ENCODE results near the gene SRF.
"Not testable (repeated sequence)": the region's sequence is repeated elsewhere in the genome, so short reads cannot be mapped to it uniquely, and the experiment has no call there.

The SRF gene

DNA sequence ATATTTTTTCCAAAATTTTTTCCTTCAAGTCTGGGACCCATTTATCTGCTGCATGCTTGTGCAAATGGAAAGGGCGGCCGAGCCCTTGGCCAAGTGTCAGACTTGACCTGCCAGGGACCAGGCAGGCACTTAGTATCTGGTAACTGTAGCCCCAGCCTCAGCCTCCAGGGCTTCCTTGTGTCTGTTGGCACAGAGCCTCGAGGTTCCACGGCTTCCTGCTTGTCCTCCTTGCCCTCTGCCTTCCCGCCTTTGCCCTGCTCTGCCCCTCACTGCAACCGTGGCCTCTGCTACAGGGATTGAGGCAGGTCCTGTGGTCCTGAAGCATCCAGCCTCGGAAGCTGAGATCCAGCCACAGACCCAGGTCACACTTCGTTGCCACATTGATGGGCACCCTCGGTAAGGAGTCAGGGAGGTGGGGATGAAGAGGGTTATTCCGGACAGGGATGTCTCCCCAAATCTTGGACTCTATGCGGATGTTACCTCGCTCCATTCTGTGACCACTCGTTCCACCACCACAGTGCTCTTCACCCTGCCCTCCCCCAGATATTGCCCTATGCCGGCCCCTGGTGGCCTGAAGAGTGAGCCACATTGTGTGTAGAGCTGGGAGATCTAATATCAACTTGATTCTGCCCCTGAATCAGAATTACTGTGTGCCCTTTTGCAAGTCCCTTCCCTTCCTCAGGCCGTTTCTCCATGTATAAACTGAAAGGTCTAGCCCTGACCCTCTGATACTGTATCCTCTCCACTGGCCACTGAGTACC, 41.5 kb upstream of the SRF start:
- DNase-seq (ENCODE audit: low spot score): no peak
- peak; percentile 64 for TF ChIP-seq CTCF (IDR thresholded peaks at IDR 0.05; ENCODE audit: poor library complexity, severe bottlenecking)

DNA sequence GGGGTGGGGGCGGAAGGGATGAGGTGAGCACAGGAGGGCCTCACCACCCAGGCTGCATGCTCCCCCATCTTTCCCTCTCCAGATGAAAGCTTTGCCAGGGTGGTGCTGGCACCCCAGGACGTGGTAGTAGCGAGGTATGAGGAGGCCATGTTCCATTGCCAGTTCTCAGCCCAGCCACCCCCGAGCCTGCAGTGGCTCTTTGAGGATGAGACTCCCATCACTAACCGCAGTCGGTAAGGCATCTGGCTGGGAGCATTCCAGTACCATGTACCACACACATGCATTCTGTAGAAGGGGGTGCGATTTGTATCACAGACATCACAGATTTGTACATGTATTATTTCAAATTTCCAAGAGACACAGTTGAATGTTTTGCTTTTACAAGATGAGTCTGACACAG, 40.6 kb upstream of the SRF start:
- Histone ChIP-seq H3K27me3 (ENCODE audit: insufficient read depth, poor library complexity, severe bottlenecking) (no peaks in the 10 kb centered on the region), H3K4me1 (ENCODE audit: insufficient read depth, poor library complexity, severe bottlenecking) (peaks cover 9% of the 10 kb centered on the region), H3K4me3 (ENCODE audit: severe bottlenecking) (no peak overlapping the region), H3K36me3 (ENCODE audit: low read depth) (peaks cover 28% of the 10 kb centered on the region), H3K27ac (ENCODE audit: poor library complexity, severe bottlenecking) (no peak overlapping the region), H3K9me3 (ENCODE audit: severe bottlenecking) (no peaks in the 10 kb centered on the region)
- ATAC-seq (ENCODE audit: low read depth) (no peak), DNase-seq (ENCODE audit: low spot score) (no peak)
- no peak for TF ChIP-seq CTCF (IDR thresholded peaks at IDR 0.05; ENCODE audit: poor library complexity, severe bottlenecking)

More for the DNA sequence above, 41.5 kb upstream of the SRF start:
- peak; percentile 82 for ATAC-seq (ENCODE audit: low read depth)
- H3K27me3 ChIP-seq (ENCODE audit: insufficient read depth, poor library complexity, severe bottlenecking): no peaks in the 10 kb centered on the region
- H3K9me3 ChIP-seq (ENCODE audit: severe bottlenecking): no peaks in the 10 kb centered on the region
- H3K4me1 ChIP-seq (ENCODE audit: insufficient read depth, poor library complexity, severe bottlenecking): peaks cover 9% of the 10 kb centered on the region
- peaks cover 28% of the 10 kb centered on the region for H3K36me3 ChIP-seq (ENCODE audit: low read depth)
- H3K27ac ChIP-seq (ENCODE audit: poor library complexity, severe bottlenecking): no peak overlapping the region
- H3K4me3 ChIP-seq (ENCODE audit: severe bottlenecking): no peak overlapping the region

- H3K27me3 ChIP-seq (ENCODE audit: insufficient read depth, poor library complexity, severe bottlenecking); H3K4me1 ChIP-seq (ENCODE audit: insufficient read depth, poor library complexity, severe bottlenecking); H3K27ac ChIP-seq (ENCODE audit: poor library complexity, severe bottlenecking); DNase-seq (ENCODE audit: low spot score); ATAC-seq (ENCODE audit: low read depth); H3K9me3 ChIP-seq (ENCODE audit: severe bottlenecking); H3K4me3 ChIP-seq (ENCODE audit: severe bottlenecking): not testable (repeated sequence)
- peaks cover 28% of the 10 kb centered on the region for H3K36me3 ChIP-seq (ENCODE audit: low read depth)
Measured at GRCh38 chr6:43131379-43131778, 39.7 kb upstream of the SRF start.

- no peak for DNase-seq (ENCODE audit: low spot score)
- Histone ChIP-seq H3K36me3 (ENCODE audit: low read depth) (peaks cover 6% of the 10 kb centered on the region), H3K4me1 (ENCODE audit: insufficient read depth, poor library complexity, severe bottlenecking) (no peaks in the 10 kb centered on the region), H3K27ac (ENCODE audit: poor library complexity, severe bottlenecking) (no peak overlapping the region), H3K4me3 (ENCODE audit: severe bottlenecking) (no peak overlapping the region), H3K9me3 (ENCODE audit: severe bottlenecking) (no peaks in the 10 kb centered on the region), H3K27me3 (ENCODE audit: insufficient read depth, poor library complexity, severe bottlenecking) (no peaks in the 10 kb centered on the region)
- TF ChIP-seq CTCF (IDR thresholded peaks at IDR 0.05; ENCODE audit: poor library complexity, severe bottlenecking): no peak
- ATAC-seq (ENCODE audit: low read depth): no peak
Measured at GRCh38 chr6:43138267-43138666, 32.8 kb upstream of the SRF start.

DNA sequence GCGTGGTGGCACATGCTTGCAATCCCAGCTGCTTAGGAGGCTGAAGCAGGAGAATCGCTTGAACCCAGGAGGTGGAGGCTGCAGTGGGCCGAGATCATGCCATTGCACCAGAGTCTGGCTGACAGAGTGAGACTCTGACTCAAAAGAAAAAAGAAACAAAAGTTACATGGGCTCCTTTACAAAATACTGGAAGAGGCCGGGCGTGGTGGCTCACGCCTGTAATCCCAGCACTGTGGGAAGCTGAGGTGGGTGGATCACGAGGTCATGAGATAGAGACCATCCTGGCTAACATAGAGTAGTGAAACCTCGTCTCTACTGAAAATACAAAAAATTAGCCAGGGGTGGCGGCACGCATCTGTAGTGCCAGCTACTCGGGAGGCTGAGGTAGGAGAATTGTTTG, 31.1 kb upstream of the SRF start:
- H3K4me3 ChIP-seq (ENCODE audit: severe bottlenecking); H3K27ac ChIP-seq (ENCODE audit: poor library complexity, severe bottlenecking); H3K27me3 ChIP-seq (ENCODE audit: insufficient read depth, poor library complexity, severe bottlenecking); H3K36me3 ChIP-seq (ENCODE audit: low read depth); H3K4me1 ChIP-seq (ENCODE audit: insufficient read depth, poor library complexity, severe bottlenecking); H3K9me3 ChIP-seq (ENCODE audit: severe bottlenecking); DNase-seq (ENCODE audit: low spot score); ATAC-seq (ENCODE audit: low read depth): not testable (repeated sequence)

- Histone ChIP-seq H3K4me3 (ENCODE audit: severe bottlenecking) (no peak overlapping the region), H3K27ac (ENCODE audit: poor library complexity, severe bottlenecking) (no peak overlapping the region), H3K27me3 (ENCODE audit: insufficient read depth, poor library complexity, severe bottlenecking) (no peaks in the 10 kb centered on the region), H3K4me1 (ENCODE audit: insufficient read depth, poor library complexity, severe bottlenecking) (peaks cover 7% of the 10 kb centered on the region), H3K9me3 (ENCODE audit: severe bottlenecking) (no peaks in the 10 kb centered on the region), H3K36me3 (ENCODE audit: low read depth) (peaks cover 4% of the 10 kb centered on the region; the same call in 1 of the 2 replicates)
- DNase-seq (ENCODE audit: low spot score): no peak
- no peak for ATAC-seq (ENCODE audit: low read depth)
- no peak for TF ChIP-seq CTCF (IDR thresholded peaks at IDR 0.05; ENCODE audit: poor library complexity, severe bottlenecking)
Measured at GRCh38 chr6:43141644-43142043, 29.4 kb upstream of the SRF start.

Measured in RWPE2 (cell line).